GM19467 (cell line): ENCODE results near the gene GREB1L.
"Not testable (repeated sequence)": the region's sequence is repeated elsewhere in the genome, so short reads cannot be mapped to it uniquely, and the experiment has no call there.

Experiments
- ATAC-seq: cut with Tn5 transposase; IDR thresholded peaks from one replicate; pipeline ENCODE4 v1.9.1; 2021; ENCODE audit warnings: mild to moderate bottlenecking, moderate library complexity; ENCODE audit not compliant: unreplicated experiment

Gene GREB1L

GRCh38 chr18:21303895-21304294 lies 61.9 kb downstream of the GREB1L start:
- no peak for ATAC-seq

DNA sequence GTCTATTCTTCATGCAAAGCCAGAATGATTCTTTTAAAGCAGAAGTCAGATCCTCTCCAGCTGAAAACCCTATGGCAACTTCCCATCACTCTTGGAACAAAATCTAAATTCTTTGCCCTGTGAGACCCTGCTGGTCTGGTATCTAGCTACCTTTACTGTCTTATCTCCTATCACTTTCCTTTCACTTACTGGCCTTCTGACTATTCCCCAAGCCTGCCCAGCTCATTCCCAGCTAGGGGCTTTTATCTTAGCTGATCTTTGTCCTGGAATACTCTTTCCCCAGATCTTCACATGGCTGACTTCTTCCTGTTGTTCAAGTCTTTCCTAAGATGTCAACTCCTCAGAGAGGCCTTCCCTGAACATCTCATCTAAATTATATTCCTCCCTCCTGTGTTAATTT lies 63.6 kb downstream of the GREB1L start:
- ATAC-seq = no peak

GRCh38 chr18:21306368-21306767 lies 64.3 kb downstream of the GREB1L start:
- ATAC-seq = no peak

GRCh38 chr18:21307578-21307977 lies 65.5 kb downstream of the GREB1L start:
- ATAC-seq = no peak

DNA sequence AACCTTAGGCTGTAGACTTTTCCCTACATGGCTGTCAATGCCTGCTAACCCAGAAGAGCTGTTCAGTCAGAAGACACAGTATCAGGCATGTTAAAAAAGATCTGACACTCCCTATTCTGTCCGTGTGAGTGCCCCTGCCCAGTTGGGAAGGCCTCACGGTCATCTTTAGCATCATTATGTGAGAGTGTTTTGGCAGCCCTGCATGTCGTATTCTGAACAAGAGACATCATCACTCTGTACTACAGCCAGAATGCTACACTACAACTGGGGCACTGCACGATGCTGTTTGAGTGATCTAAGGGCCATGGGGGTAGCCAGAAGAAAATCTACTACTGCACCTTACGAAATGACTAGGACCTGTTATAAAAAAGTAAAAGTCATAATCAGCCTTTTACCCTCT lies 67.2 kb downstream of the GREB1L start:
- no peak for ATAC-seq

DNA sequence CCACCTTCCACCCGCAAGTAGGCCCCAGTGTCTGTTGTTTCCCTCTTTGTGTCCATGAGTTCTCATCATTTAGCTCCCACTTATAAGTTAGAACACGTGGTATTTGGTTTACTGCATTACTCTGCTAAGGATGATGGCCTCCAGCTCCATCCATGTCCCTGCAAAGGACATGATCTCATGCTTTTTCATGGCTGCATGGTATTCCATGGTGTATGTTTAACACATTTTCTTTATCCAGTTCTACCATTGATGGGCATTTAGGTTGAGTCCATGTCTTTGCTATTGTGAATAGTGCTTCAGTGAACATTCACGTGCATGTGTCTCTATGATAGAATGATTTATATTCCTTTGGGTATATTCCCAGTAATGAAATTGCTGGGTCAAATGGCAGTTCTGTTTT lies 69.9 kb downstream of the GREB1L start:
- ATAC-seq = not testable (repeated sequence)

DNA sequence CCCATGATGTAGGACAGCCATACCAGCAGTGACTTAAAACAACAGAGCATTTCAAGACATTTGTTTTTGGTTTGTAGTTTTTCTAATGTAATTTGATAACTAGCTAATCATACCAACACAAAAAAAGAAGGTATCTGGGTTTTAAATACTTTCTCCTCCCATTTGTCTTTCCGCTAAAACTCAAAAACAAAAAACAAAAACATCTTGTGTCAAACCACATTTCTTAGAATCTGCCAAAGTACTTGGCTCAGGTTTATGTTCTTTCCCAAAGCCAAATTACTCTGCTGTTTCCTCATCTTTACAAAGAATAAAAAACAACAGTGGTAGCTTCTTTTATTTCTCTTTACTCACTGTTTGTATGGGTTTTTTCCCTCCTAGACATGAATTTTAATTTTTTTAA lies 71.5 kb downstream of the GREB1L start:
- no peak for ATAC-seq

DNA sequence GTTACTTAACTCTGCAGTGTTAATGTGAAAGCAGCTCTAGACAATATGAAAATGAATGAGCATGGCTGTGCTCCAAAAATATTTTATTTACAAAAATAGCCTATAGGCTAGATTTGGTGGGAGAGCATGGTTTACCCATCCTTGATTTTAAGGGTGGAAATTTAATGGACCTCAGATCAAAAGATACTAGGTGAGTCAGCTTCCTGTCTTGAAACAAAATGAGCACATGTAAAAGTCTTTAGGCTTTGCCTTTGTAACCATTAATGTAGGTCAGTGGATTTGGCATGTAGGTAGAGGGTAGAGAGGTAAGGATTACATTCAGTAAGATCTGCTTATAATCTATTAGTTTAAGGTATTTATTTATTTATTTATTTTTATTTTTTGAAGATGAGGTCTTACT lies 72.7 kb downstream of the GREB1L start:
- no peak for ATAC-seq

DNA sequence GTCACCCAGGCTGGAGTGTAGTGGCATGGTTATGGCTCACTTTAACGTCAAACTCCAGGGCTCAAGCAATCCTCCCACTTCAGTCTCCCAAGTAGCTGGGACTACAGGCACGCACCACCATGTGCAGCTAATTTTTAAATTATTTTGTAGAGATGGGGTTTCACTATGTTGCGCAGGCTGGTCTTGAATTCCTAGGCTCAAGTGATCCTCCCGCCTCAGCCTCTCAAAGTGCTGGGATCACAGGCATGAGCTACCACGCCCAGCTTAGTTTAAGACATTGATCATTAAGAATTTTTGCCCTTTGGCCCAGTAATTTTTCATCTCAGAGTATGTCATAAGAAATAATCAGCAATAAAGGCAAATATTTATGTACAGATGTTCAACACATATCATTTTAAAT lies 73.1 kb downstream of the GREB1L start:
- not testable (repeated sequence) for ATAC-seq

GRCh38 chr18:21315741-21316197 lies 73.7 kb downstream of the GREB1L start:
- no peak for ATAC-seq

DNA sequence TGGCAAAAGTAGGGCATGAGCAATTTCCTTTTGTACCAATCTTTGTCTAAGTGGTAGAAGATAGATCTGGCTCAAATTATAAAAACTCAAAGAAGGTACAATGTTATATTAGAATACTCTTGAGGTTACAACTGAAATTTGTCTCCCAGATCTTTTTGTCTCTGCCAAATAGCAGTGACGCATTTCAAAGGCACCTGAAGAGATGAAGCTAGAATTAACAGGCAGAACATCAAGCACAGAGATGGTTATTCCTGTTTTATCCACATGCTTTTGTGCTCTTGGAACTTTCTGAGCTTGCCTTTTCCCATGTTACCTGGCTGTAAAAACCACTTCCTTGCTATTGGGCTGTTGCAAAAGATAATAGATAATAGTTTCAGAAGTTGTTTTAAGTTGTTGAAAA lies 74.3 kb downstream of the GREB1L start:
- no peak for ATAC-seq

- ATAC-seq = no peak
Observed at GRCh38 chr18:21321711-21322110, 79.7 kb downstream of the GREB1L start.

DNA sequence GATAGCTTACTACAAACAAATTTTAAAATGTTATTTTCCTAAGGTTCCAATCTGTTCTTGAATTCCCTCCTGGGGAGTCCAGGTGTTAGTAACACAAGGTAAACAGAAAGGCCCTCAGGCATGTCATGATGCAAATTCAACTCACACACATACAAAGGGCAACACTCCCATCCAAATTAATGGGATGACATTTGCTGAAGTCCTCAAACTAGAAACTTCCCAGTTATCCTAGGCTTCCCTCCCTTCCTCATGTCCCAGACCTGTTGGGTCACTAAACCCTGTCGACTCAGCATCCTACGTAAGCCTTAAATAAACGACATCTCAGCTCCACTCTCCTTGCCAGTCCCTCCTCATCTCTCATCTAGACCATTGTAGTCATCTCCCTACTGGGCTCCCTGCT lies 85.1 kb downstream of the GREB1L start:
- ATAC-seq = no peak

GRCh38 chr18:21330122-21330701 lies 88.2 kb downstream of the GREB1L start:
- ATAC-seq = no peak

DNA sequence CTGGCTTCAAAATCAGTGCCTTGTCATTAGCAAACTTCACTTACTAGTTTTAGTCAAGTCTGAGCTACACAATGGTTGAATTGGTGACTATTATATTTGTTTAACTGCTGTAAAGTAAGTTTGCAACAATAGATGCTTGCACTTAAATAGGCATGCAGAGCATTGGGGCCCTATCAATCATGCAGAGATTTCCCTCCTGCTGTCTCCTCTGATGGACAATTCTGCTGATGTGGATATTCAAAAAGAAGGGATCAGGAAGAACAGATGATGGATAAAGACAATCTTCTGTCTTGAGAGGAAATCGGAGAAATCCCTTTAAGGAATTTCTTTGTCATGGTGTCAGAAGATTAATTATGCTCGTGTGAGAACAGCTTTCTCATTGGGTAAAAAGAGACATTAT lies 89.0 kb downstream of the GREB1L start:
- no peak for ATAC-seq

DNA sequence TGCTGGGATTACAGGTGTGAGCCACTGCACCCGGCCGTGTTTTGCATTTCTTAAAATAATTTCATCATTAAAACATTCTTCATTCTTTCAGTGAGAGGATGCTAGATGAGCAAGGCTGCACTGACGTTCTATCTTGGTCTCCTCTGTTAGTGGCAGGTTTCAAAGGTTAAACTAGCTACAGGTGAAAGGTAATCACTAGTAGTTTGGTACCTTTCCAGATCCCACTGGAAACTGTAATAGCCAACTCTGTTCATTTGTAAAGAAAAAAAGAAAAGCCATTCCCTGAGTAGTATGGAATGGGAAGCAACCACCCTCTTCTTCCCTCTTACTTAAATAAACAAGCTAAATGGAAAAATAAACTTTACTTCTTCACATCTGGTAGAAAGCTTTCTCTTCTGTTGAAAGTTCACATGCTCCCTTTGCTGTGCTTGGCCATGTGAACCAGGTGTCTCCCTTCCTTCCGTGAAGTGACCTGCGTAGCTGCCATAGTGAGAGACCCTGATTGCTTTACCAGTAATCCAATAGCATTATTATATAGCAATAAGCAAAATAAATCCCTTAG lies 94.0 kb downstream of the GREB1L start:
- ATAC-seq = no peak

- no peak for ATAC-seq
Observed at GRCh38 chr18:21336846-21337245, 94.8 kb downstream of the GREB1L start.

DNA sequence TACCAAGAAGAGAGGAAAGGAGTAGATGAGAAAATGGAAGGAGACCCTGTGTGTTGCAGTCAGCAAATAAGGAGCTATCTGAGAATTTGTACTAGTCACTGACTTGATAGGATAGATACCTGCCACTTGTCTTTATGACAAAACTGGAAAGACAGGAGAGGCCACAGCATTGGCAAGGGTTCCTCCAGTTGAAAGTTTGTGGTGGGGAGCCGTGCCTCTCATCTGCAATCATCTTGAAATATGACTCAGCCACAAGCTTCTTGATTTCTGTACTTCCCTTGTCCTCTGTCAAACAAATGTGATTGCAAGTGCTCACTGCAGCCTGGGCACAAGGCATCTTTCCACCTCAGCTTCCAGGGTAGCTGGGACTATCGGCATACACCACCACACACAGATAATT lies 99.1 kb downstream of the GREB1L start:
- ATAC-seq = no peak

DNA sequence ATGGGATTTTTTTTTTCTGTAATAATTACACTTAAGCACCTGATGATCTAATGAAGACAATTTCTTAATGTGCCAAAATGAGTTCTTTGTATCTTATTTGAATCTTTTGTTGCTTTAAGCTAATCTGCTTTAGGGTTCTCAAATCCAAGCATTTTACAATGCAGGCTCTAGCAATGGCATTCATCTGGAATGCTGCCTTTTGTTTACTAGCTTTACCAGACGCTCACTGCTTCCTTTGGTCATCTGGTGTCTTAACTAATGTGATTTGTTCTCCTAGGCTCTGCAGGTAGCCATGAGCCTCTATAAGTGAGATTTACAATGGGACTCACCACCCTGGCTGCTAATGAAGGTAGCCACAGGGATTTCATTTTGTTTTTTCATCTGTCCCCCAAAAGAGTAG lies 100.3 kb downstream of the GREB1L start:
- no peak for ATAC-seq

DNA sequence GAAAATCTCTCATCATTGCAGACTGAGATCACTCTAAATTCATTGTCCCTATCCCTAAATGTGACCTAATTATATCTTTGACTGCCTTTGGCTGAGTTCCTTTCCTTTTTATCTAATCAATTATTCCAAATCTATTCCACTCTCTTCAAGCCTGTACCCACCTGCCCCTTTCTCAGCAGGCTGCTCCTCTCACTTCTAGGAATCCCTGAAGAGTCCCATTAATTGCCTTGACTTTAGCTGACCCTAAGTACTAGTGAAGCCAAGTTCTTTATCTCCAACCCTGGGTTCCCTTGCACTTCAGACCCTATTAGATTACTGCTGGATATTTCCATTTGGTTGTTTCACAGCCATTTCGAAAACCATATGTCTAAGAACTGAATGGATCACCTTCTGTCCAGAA lies 102.8 kb downstream of the GREB1L start:
- ATAC-seq = no peak

DNA sequence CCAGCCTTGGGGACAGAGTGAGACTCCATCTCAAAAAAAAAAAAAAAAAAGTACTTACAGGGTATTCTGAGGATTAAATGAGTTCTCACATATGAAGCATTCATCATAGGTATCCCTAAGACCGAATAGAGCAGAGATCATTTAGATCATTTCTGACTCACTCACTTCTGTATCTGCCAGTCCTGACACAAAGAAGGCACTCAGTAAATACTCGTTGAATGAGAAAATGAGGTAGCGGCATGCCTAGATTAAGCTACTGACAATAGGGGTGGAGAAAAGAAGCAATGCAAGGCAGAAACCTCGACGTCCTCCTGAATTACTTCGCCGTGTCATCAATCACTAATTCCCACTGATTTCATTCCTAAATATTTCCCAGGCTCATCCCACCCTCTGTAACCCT lies 103.8 kb downstream of the GREB1L start:
- no peak for ATAC-seq

DNA sequence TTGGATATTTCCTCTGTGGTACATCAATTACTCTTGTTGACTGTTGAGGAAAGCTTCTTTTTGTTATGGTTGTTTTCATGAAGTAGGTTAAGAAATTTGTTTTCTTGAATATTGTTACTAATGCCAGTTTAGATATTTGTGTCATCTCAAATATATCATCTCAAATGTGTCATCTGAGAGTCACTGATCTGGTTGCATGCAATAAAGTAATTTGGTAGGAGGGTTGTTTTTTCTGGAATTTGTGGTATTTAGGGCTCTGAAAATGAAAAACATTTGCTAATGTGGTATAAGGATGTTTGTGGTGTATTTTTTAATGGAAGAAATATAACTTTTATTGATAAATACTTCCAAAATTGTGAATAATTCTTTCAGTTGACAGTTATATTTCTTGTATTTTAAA lies 117.7 kb downstream of the GREB1L start:
- no peak for ATAC-seq

DNA sequence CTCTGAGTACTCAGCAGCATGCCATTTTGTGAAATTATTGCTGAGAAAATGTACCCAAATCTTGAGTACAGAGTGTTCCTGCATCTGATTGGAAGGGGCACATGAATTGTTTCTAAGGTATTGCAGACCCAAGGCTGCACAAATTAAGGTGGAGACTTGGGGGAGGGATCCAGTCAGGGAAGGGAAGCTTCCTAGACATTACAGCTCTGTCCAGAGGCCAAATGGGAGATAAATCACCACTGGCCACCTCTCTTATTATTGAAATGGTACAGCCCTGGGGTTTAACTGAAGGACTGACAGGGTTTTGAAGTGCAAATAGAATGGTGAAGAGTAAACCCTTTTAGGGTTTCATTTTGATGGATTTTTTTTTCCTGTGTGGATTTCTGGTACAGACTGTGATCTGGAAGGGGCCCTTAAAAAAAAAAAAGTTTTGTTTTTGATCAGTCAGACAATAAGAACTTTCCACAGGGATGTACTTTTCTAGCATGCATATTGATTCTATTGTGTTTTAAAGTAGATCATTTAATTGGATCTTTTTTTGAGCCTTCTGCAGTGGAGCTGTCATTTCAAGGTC lies 119.4 kb downstream of the GREB1L start:
- ATAC-seq = no peak
